Astrocyte (in vitro differentiated cells and primary cell): Measurements from ENCODE around the gene LAS1L. TPM values are rescaled to one million over a fixed set of nuclear protein-coding genes. Genes with fewer than 3 reads are reported as not detected.

ENCODE experiments used
- DNase-seq: peaks from one replicate; pipeline ENCODE4 v3.0.0-alpha.2; 2010; ENCODE audit warnings: low read depth
- FAIRE-seq: peaks from 2 replicates; lab custom pipeline; 2011; peaks lifted over from hg19 to GRCh38; lab: Jason Lieb, UNC
- H2AFZ ChIP-seq: 2 replicates; pipeline ENCODE4 v1.6.0; 2012; ENCODE audit warnings: low read depth, low read length, inconsistent platforms
- H3K27ac ChIP-seq: 2 replicates; pipeline ENCODE4 v1.5.1; 2011; ENCODE audit warnings: low read depth, low read length, inconsistent platforms
- H3K27me3 ChIP-seq: 2 replicates; pipeline ENCODE4 v1.6.0; 2011; ENCODE audit warnings: low read length, inconsistent platforms; ENCODE audit not compliant: insufficient read depth
- H3K36me3 ChIP-seq: 2 replicates; pipeline ENCODE4 v1.5.1; 2011; ENCODE audit warnings: low read length, inconsistent platforms; ENCODE audit not compliant: insufficient read depth
- H3K4me1 ChIP-seq: 2 replicates; pipeline ENCODE4 v1.5.1; 2011; ENCODE audit warnings: low read length, inconsistent platforms; ENCODE audit not compliant: insufficient read depth
- H3K4me2 ChIP-seq: 2 replicates; pipeline ENCODE4 v1.6.0; 2012; ENCODE audit warnings: low read length, inconsistent platforms
- H3K4me3 ChIP-seq: 2 replicates; pipeline ENCODE4 v1.5.1; 2011; ENCODE audit warnings: low read depth, mild to moderate bottlenecking, low read length, inconsistent platforms; ENCODE audit not compliant: insufficient read depth
- H3K79me2 ChIP-seq: 2 replicates; pipeline ENCODE4 v1.6.0; 2012; ENCODE audit warnings: mild to moderate bottlenecking, low read length, inconsistent platforms; ENCODE audit not compliant: insufficient read depth
- H3K9ac ChIP-seq: 2 replicates; pipeline ENCODE4 v1.6.0; 2012; ENCODE audit warnings: mild to moderate bottlenecking, low read length, inconsistent platforms
- H3K9me3 ChIP-seq: 2 replicates; pipeline ENCODE4 v1.5.1; 2012; ENCODE audit warnings: low read depth, mild to moderate bottlenecking, low read length, inconsistent platforms; ENCODE audit not compliant: insufficient read depth
- H4K20me1 ChIP-seq: 2 replicates; pipeline ENCODE4 v1.6.0; 2012; ENCODE audit warnings: low read length, inconsistent platforms; ENCODE audit not compliant: insufficient read depth
- H3K27ac Mint-ChIP-seq: one replicate; pipeline ENCODE4 v1.8.0; 2021; ENCODE audit warnings: mild to moderate bottlenecking, mixed read lengths; ENCODE audit not compliant: unreplicated experiment
- H3K27me3 Mint-ChIP-seq: one replicate; pipeline ENCODE4 v1.8.0; 2021; ENCODE audit warnings: low read depth, mixed read lengths; ENCODE audit not compliant: unreplicated experiment
- H3K36me3 Mint-ChIP-seq: one replicate; pipeline ENCODE4 v1.8.0; 2021; ENCODE audit warnings: low read depth, mixed read lengths; ENCODE audit not compliant: unreplicated experiment
- H3K4me1 Mint-ChIP-seq: one replicate; pipeline ENCODE4 v1.8.0; 2021; ENCODE audit warnings: low read depth, mixed read lengths; ENCODE audit not compliant: unreplicated experiment
- H3K4me3 Mint-ChIP-seq: one replicate; pipeline ENCODE4 v1.8.0; 2021; ENCODE audit warnings: mild to moderate bottlenecking, moderate library complexity, mixed read lengths; ENCODE audit not compliant: unreplicated experiment
- H3K9me3 Mint-ChIP-seq: one replicate; pipeline ENCODE4 v1.8.0; 2021; ENCODE audit warnings: mild to moderate bottlenecking, mixed read lengths; ENCODE audit not compliant: unreplicated experiment
- CTCF ChIP-seq: IDR thresholded peaks from 2 replicates; pipeline ENCODE4 v1.5.1; 2011; ENCODE audit warnings: low read depth, mild to moderate bottlenecking, inconsistent platforms, low read length, moderate library complexity; ENCODE audit not compliant: insufficient read depth
- EZH2 ChIP-seq: IDR thresholded peaks from 2 replicates; pipeline ENCODE4 v1.6.1; 2012; ENCODE audit warnings: mild to moderate bottlenecking, low read length, inconsistent platforms; ENCODE audit not compliant: insufficient read depth
- total RNA-seq: library from RNA; stranded (reverse); gene quantifications from 2 replicates; pipeline ENCODE4 v1.2.1, GENCODE V29; 2021

LAS1L gene
- total RNA-seq, 1 donor from 2014 or later, result 35.4 TPM

- DNase-seq (no peak), FAIRE-seq (no peak)
- Mint-ChIP-seq H3K36me3 (no peaks in the 10 kb centered on the region), H3K27me3 (no peaks in the 10 kb centered on the region), H3K27ac (no peak overlapping the region), H3K4me3 (no peak overlapping the region), H3K4me1 (no peaks in the 10 kb centered on the region), H3K9me3 (peaks cover 2% of the 10 kb centered on the region)
- no peak overlapping the region for H3K4me3 ChIP-seq
- TF ChIP-seq EZH2 (no peak), CTCF (no peak)
- H3K4me1 ChIP-seq, result no peaks in the 10 kb centered on the region
- H3K79me2 ChIP-seq, result no peaks in the 10 kb centered on the region
- no peak overlapping the region for H3K27ac ChIP-seq
- H3K9ac ChIP-seq, result no peak overlapping the region
- H4K20me1 ChIP-seq, result no peaks in the 10 kb centered on the region
- H3K9me3 ChIP-seq, result no peaks in the 10 kb centered on the region
- H3K36me3 ChIP-seq, result no peaks in the 10 kb centered on the region
- no peaks in the 10 kb centered on the region for H3K27me3 ChIP-seq
- no peak overlapping the region for H3K4me2 ChIP-seq
- H2AFZ ChIP-seq, result no peak overlapping the region
Observed at GRCh38 chrX:65551489-65552339, 17.1 kb upstream of the LAS1L start.

GRCh38 chrX:65551086-65551485, 16.5 kb upstream of the LAS1L start:
- FAIRE-seq, result no peak

More at GRCh38 chrX:65551086-65551485, 16.5 kb upstream of the LAS1L start:
- H3K4me2 ChIP-seq, result no peak overlapping the region
- no peaks in the 10 kb centered on the region for H3K4me1 Mint-ChIP-seq
- no peak for TF ChIP-seq CTCF
- TF ChIP-seq EZH2, result no peak
- no peak overlapping the region for H3K27ac ChIP-seq
- no peaks in the 10 kb centered on the region for H3K27me3 Mint-ChIP-seq
- H3K36me3 Mint-ChIP-seq, result no peaks in the 10 kb centered on the region
- no peaks in the 10 kb centered on the region for H4K20me1 ChIP-seq
- no peak for DNase-seq
- no peaks in the 10 kb centered on the region for H3K36me3 ChIP-seq
- H3K27ac Mint-ChIP-seq, result no peak overlapping the region
- no peak overlapping the region for H3K9ac ChIP-seq
- H3K9me3 Mint-ChIP-seq, result peaks cover 2% of the 10 kb centered on the region
- H3K4me1 ChIP-seq, result no peaks in the 10 kb centered on the region
- H3K4me3 Mint-ChIP-seq, result no peak overlapping the region
- H3K79me2 ChIP-seq, result no peaks in the 10 kb centered on the region
- no peak overlapping the region for H2AFZ ChIP-seq
- H3K9me3 ChIP-seq, result no peaks in the 10 kb centered on the region
- no peaks in the 10 kb centered on the region for H3K27me3 ChIP-seq
- H3K4me3 ChIP-seq, result no peak overlapping the region
